ENCODE results near the gene C16orf95.

C16orf95 gene

GRCh38 chr16:87332150-87332549 lies 15.0 kb upstream of the C16orf95 start:
- no peak for DNase-seq (ENCODE audit: low read depth in 2 of 2)

- DNase-seq (ENCODE audit: low read depth in 2 of 2): no peak
Observed at GRCh38 chr16:87331241-87331801, 14.1 kb upstream of the C16orf95 start.

- DNase-seq (ENCODE audit: low read depth in 2 of 2): no peak
Observed at GRCh38 chr16:87330646-87331045, 13.5 kb upstream of the C16orf95 start.

GRCh38 chr16:87330257-87330624 lies 13.0 kb upstream of the C16orf95 start:
- DNase-seq (ENCODE audit: low read depth in 2 of 2): no peak

GRCh38 chr16:87329436-87330256 lies 12.5 kb upstream of the C16orf95 start:
- no peak for DNase-seq (ENCODE audit: low read depth in 2 of 2)

- no peak for DNase-seq (ENCODE audit: low read depth in 2 of 2)
Observed at GRCh38 chr16:87328846-87329245, 11.7 kb upstream of the C16orf95 start.

GRCh38 chr16:87327798-87328495 lies 10.8 kb upstream of the C16orf95 start:
- no peak for DNase-seq (ENCODE audit: low read depth in 2 of 2)

- no peak for DNase-seq (ENCODE audit: low read depth in 2 of 2)
Observed at GRCh38 chr16:87326151-87326571, 9.0 kb upstream of the C16orf95 start.

- no peak for DNase-seq (ENCODE audit: low read depth in 2 of 2)
Observed at GRCh38 chr16:87325423-87325858, 8.2 kb upstream of the C16orf95 start.

- DNase-seq (ENCODE audit: low read depth in 2 of 2): no peak
Observed at GRCh38 chr16:87324411-87325275, 7.5 kb upstream of the C16orf95 start.

GRCh38 chr16:87323727-87324410 lies 6.7 kb upstream of the C16orf95 start:
- DNase-seq (ENCODE audit: low read depth in 2 of 2): no peak

- no peak for DNase-seq (ENCODE audit: low read depth in 2 of 2)
Observed at GRCh38 chr16:87322833-87323726, 5.9 kb upstream of the C16orf95 start.

GRCh38 chr16:87322360-87322759 lies 5.2 kb upstream of the C16orf95 start:
- DNase-seq (ENCODE audit: low read depth in 2 of 2): no peak

- no peak for DNase-seq (ENCODE audit: low read depth in 2 of 2)
Observed at GRCh38 chr16:87321336-87322107, 4.3 kb upstream of the C16orf95 start.

- DNase-seq (ENCODE audit: low read depth in 2 of 2): no peak
Observed at GRCh38 chr16:87320510-87321227, 3.5 kb upstream of the C16orf95 start.

- no peak for DNase-seq (ENCODE audit: low read depth in 2 of 2)
Observed at GRCh38 chr16:87319997-87320491, 2.9 kb upstream of the C16orf95 start.

- DNase-seq (ENCODE audit: low read depth in 2 of 2): no peak
Observed at GRCh38 chr16:87319011-87319410, 1.8 kb upstream of the C16orf95 start.
